ENCODE data around the gene TENT5C. TPM values are rescaled to one million over a fixed set of nuclear protein-coding genes. Genes with fewer than 3 reads are reported as not detected.

The TENT5C gene
- polyA plus RNA-seq, 1 of the 3 experiments (the other 2 are of a cell fraction): 0.90 TPM

DNA sequence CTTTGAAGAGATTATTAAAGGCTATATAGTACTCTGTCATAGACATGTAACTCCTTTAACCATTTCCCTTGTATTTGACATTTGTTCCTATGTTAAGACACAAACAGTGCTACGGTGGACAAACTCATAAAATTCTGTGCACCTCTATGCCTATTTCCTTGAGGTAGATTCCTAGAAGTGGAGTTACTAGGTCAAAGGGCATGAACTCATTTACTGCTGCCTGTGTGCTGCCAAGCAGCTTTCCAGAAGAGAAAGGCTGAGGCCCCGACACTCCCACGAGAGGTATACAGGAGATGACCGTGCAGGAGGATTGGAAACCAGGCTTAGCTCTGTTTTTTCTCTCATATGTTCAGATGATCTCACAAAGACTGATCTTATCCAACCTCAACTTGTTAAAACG, 34.4 kb upstream of the TENT5C start (continued):
- no peak for TF ChIP-seq JUND (IDR thresholded peaks at IDR 0.05)
- TF ChIP-seq YY1 (IDR thresholded peaks at IDR 0.05; ENCODE audit: low read depth): no peak
- TF ChIP-seq NFIC (IDR thresholded peaks at IDR 0.05; ENCODE audit: borderline replicate concordance): no peak
- TF ChIP-seq, protein P1, sequence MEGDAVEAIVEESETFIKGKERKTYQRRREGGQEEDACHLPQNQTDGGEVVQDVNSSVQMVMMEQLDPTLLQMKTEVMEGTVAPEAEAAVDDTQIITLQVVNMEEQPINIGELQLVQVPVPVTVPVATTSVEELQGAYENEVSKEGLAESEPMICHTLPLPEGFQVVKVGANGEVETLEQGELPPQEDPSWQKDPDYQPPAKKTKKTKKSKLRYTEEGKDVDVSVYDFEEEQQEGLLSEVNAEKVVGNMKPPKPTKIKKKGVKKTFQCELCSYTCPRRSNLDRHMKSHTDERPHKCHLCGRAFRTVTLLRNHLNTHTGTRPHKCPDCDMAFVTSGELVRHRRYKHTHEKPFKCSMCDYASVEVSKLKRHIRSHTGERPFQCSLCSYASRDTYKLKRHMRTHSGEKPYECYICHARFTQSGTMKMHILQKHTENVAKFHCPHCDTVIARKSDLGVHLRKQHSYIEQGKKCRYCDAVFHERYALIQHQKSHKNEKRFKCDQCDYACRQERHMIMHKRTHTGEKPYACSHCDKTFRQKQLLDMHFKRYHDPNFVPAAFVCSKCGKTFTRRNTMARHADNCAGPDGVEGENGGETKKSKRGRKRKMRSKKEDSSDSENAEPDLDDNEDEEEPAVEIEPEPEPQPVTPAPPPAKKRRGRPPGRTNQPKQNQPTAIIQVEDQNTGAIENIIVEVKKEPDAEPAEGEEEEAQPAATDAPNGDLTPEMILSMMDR (IDR thresholded peaks at IDR 0.05): no peak
- TF ChIP-seq TEAD4 (IDR thresholded peaks at IDR 0.05; ENCODE audit: borderline replicate concordance, insufficient read depth): no peak
- no peak for TF ChIP-seq EZH2phosphoT487 (IDR thresholded peaks at IDR 0.05; ENCODE audit: borderline replicate concordance, low read depth)
- TF ChIP-seq ELF1 (IDR thresholded peaks at IDR 0.05): no peak
- no peak for TF ChIP-seq RCOR1 (IDR thresholded peaks at IDR 0.05; ENCODE audit: low read length)

DNA sequence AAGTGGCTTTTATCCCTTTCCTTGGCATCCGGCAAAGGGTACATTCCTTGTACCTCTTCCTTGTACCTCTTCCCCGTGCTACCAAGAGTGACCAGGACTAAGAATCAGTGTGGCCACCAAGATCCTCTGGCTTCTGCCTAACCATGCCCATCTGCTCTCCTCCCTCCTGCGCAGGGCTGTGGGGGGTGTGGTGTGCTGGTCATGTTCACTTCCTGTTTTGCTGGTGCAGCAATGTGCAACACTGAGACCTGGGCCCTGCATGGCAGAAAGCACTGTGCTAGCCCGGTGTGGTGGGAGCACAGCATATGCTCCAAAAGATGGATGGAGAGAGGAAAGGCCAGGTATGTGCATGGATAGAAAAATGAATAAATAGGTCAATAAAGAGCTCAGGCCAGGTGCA, 33.3 kb upstream of the TENT5C start:
- no peak for TF ChIP-seq TAF1 (IDR thresholded peaks at IDR 0.05; ENCODE audit: borderline replicate concordance, low read depth, low read length)
- TF ChIP-seq, protein P2, sequence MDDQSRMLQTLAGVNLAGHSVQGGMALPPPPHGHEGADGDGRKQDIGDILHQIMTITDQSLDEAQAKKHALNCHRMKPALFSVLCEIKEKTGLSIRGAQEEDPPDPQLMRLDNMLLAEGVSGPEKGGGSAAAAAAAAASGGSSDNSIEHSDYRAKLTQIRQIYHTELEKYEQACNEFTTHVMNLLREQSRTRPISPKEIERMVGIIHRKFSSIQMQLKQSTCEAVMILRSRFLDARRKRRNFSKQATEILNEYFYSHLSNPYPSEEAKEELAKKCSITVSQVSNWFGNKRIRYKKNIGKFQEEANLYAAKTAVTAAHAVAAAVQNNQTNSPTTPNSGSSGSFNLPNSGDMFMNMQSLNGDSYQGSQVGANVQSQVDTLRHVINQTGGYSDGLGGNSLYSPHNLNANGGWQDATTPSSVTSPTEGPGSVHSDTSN (IDR thresholded peaks at IDR 0.05): no peak
- TF ChIP-seq, protein P3, sequence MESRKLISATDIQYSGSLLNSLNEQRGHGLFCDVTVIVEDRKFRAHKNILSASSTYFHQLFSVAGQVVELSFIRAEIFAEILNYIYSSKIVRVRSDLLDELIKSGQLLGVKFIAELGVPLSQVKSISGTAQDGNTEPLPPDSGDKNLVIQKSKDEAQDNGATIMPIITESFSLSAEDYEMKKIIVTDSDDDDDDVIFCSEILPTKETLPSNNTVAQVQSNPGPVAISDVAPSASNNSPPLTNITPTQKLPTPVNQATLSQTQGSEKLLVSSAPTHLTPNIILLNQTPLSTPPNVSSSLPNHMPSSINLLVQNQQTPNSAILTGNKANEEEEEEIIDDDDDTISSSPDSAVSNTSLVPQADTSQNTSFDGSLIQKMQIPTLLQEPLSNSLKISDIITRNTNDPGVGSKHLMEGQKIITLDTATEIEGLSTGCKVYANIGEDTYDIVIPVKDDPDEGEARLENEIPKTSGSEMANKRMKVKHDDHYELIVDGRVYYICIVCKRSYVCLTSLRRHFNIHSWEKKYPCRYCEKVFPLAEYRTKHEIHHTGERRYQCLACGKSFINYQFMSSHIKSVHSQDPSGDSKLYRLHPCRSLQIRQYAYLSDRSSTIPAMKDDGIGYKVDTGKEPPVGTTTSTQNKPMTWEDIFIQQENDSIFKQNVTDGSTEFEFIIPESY (IDR thresholded peaks at IDR 0.05; ENCODE audit: borderline replicate concordance, low read depth): no peak
- no peak for TF ChIP-seq RXRA (IDR thresholded peaks at IDR 0.05; ENCODE audit: borderline replicate concordance, low read depth)
- TF ChIP-seq, protein P4, sequence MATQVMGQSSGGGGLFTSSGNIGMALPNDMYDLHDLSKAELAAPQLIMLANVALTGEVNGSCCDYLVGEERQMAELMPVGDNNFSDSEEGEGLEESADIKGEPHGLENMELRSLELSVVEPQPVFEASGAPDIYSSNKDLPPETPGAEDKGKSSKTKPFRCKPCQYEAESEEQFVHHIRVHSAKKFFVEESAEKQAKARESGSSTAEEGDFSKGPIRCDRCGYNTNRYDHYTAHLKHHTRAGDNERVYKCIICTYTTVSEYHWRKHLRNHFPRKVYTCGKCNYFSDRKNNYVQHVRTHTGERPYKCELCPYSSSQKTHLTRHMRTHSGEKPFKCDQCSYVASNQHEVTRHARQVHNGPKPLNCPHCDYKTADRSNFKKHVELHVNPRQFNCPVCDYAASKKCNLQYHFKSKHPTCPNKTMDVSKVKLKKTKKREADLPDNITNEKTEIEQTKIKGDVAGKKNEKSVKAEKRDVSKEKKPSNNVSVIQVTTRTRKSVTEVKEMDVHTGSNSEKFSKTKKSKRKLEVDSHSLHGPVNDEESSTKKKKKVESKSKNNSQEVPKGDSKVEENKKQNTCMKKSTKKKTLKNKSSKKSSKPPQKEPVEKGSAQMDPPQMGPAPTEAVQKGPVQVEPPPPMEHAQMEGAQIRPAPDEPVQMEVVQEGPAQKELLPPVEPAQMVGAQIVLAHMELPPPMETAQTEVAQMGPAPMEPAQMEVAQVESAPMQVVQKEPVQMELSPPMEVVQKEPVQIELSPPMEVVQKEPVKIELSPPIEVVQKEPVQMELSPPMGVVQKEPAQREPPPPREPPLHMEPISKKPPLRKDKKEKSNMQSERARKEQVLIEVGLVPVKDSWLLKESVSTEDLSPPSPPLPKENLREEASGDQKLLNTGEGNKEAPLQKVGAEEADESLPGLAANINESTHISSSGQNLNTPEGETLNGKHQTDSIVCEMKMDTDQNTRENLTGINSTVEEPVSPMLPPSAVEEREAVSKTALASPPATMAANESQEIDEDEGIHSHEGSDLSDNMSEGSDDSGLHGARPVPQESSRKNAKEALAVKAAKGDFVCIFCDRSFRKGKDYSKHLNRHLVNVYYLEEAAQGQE (IDR thresholded peaks at IDR 0.05; ENCODE audit: low read depth, low read length): no peak
- no peak for TF ChIP-seq FOXJ3 (CRISPR knock-in tag; IDR thresholded peaks at IDR 0.05)
- no peak for TF ChIP-seq MEF2A (IDR thresholded peaks at IDR 0.05; ENCODE audit: borderline replicate concordance, low read depth)
- no peak for TF ChIP-seq JUND (IDR thresholded peaks at IDR 0.05)
- TF ChIP-seq SIN3A (IDR thresholded peaks at IDR 0.05; ENCODE audit: borderline replicate concordance, low read depth, low read length): no peak
- Histone ChIP-seq H3K27me3 (ENCODE audit: insufficient read depth) (no peaks in the 10 kb centered on the region; the same call in 1 of the 2 replicates), H3K9me2 (no peaks in the 10 kb centered on the region), H3K4me1 (ENCODE audit: control insufficient read depth in 1 of 2, insufficient read depth in 2 of 2, low read depth in 1 of 2, low read length in 1 of 2) (peaks cover 0 to 10% of the 10 kb centered on the region in 2 experiments; a peak in 2 of 4 replicates), H3K27ac (ENCODE audit: low read depth in 2 of 2, low read length in 1 of 2) (no peak overlapping the region), H3K79me2 (ENCODE audit: insufficient read depth) (no peaks in the 10 kb centered on the region), H3K4me3 (ENCODE audit: low read depth in 2 of 2, low read length in 1 of 2) (no peak overlapping the region), H3K9me3 (no peaks in the 10 kb centered on the region), H2AFZ (ENCODE audit: low read depth) (no peak overlapping the region), H3F3A (replicated peaks; ENCODE audit: insufficient read depth) (no peaks in the 10 kb centered on the region), H3K4me2 (no peak overlapping the region), H4K20me1 (ENCODE audit: insufficient read depth) (no peaks in the 10 kb centered on the region), H3K36me3 (replicated peaks in 1 of 2; ENCODE audit: control insufficient read depth in 1 of 2, insufficient read depth in 2 of 2, low read length in 1 of 2) (no peaks in the 10 kb centered on the region), H3K9ac (no peak overlapping the region)
- ChIA-PET POLR2A (no interaction called here), CTCF (interaction anchor here (1.1 to 1.2 kb wide), 2 partner anchors 8 to 38 kb away, joined by 3 to 4 read pairs; no protein-coding TSS in a partner anchor)
- WGBS (ENCODE audit: low lambda C conversion rate): 63% methylated on average over 3 of the region's 4 CpGs
- no peak for DNase-seq
